K562 (cell line): ENCODE measurements around the gene JUN. TPM values are rescaled to one million over a fixed set of nuclear protein-coding genes. Genes with fewer than 3 reads are reported as not detected.

Source experiments
- ADNP ChIP-seq: fragments of 200-800 bp; sonication (Bioruptor generic); IDR thresholded peaks from 2 replicates; pipeline ENCODE4 v1.6.1; 2016; ENCODE audit warnings: missing genetic modification characterization, missing compliant biosample characterization
- BRD9 ChIP-seq: fragments of 450-650 bp; IDR thresholded peaks from 2 replicates; pipeline ENCODE4 v1.6.1; 2018; ENCODE audit warnings: low read depth; ENCODE audit not compliant: partially characterized antibody
- CBFA2T3 ChIP-seq: fragments of 450-650 bp; IDR thresholded peaks from 2 replicates; pipeline ENCODE4 v1.6.1; 2017
- CHD4 ChIP-seq: fragments of 200-600 bp; sonication (generic); IDR thresholded peaks from 3 replicates; pipeline ENCODE4 v1.6.1; 2012; ENCODE audit warnings: low read depth, mild to moderate bottlenecking, mixed read lengths, low read length, inconsistent platforms; ENCODE audit not compliant: insufficient read depth, insufficient replicate concordance, poor library complexity, severe bottlenecking
- E2F5 ChIP-seq: sonication (generic); formaldehyde crosslinking; IDR thresholded peaks from 2 replicates; pipeline ENCODE4 v1.8.0; 2022; ENCODE audit warnings: mild to moderate bottlenecking, missing genetic modification reagents
- ELF4 ChIP-seq: fragments of 450-650 bp; formaldehyde crosslinking; IDR thresholded peaks from 2 replicates; pipeline ENCODE4 v1.4.0; 2022; ENCODE audit warnings: missing genetic modification characterization
- GATAD2B ChIP-seq: fragments of 450-650 bp; IDR thresholded peaks from 2 replicates; pipeline ENCODE4 v1.6.1; 2017; ENCODE audit warnings: mild to moderate bottlenecking, borderline replicate concordance
- HDAC2 ChIP-seq: fragments of 450-650 bp; IDR thresholded peaks from 2 replicates; pipeline ENCODE4 v1.6.1; 2016; ENCODE audit warnings: mild to moderate bottlenecking
- MTA3 ChIP-seq: fragments of 450-650 bp; formaldehyde crosslinking; IDR thresholded peaks from 2 replicates; pipeline ENCODE4 v1.6.1; 2017; ENCODE audit warnings: mild to moderate bottlenecking, borderline replicate concordance
- NBN ChIP-seq: fragments of 450-650 bp; IDR thresholded peaks from 2 replicates; pipeline ENCODE4 v1.6.1; 2016; ENCODE audit warnings: low read depth, mild to moderate bottlenecking
- POLR2AphosphoS2 ChIP-seq: IDR thresholded peaks from 2 replicates; pipeline ENCODE4 v1.6.1; 2012; ENCODE audit warnings: low read length, improper control_type of control experiment
- PRDM10 ChIP-seq: fragments of 450-650 bp; IDR thresholded peaks from 2 replicates; pipeline ENCODE4 v1.6.1; 2018; ENCODE audit not compliant: partially characterized antibody
- PRPF4 ChIP-seq: fragments of 200-400 bp; formaldehyde crosslinking; IDR thresholded peaks from one replicate; pipeline ENCODE4 v1.6.1; 2017; ENCODE audit warnings: low read length, low read depth, mild to moderate bottlenecking; ENCODE audit not compliant: insufficient read depth, poor library complexity, severe bottlenecking
- ZNF407 ChIP-seq: fragments of 450-650 bp; IDR thresholded peaks from 2 replicates; pipeline ENCODE4 v1.6.1; 2016; ENCODE audit warnings: low read depth
- ZNF444 ChIP-seq: fragments of 250-450 bp; sonication (Bioruptor Pico); IDR thresholded peaks from 2 replicates; pipeline ENCODE4 v1.4.0; 2020; ENCODE audit warnings: mild to moderate bottlenecking, moderate library complexity
- ZNF589 ChIP-seq: fragments of 200-800 bp; sonication (Bioruptor generic); IDR thresholded peaks from 2 replicates; pipeline ENCODE4 v1.6.1; 2016; ENCODE audit warnings: low read depth, missing genetic modification characterization, missing compliant biosample characterization
- polyA plus RNA-seq, 8 experiments: library from polyadenylated mRNA; depleted of rRNA in 4 of 8; stranded (reverse) in 5 of 8; unstranded in 3 of 8; fragments of >200 nt; fragmentation: Nextera tagmentation in 2 of 8; fragmentation: Illumina TruSeq in 1 of 8; extraction: Ambion mirVana in 2 of 8; extraction: Trizol in 1 of 8; gene quantifications; 2 replicates each; pipeline versions ENCODE4 v1.2.1 to v1.2.3, GENCODE V29; 2011 to 2014; ENCODE audit warnings: inconsistent platforms in 1 of 8, missing spikeins in 1 of 8
- total RNA-seq, 7 experiments: library from RNA; depleted of rRNA in 6 of 7; stranded (reverse); fragments of >200 nt in 6 of 7; fragmentation: Illumina TruSeq in 2 of 7; extraction: Trizol in 2 of 7; gene quantifications; 2 replicates each; pipeline versions ENCODE4 v1.2.1 to v1.2.3, GENCODE V29; 2011 to 2021; ENCODE audit warnings: low replicate concordance in 1 of 7

JUN gene
- total and polyA plus RNA-seq, 9 of the 15 experiments (the other 6 are each of a cell fraction or from before 2014, with no cell fraction given): 0.32 to 23.4 (median 4.0) TPM

- TF ChIP-seq PRDM10: no peak
- TF ChIP-seq ZNF589 (CRISPR knock-in tag): no peak
- peak; percentile 79 for TF ChIP-seq GATAD2B
- no peak for TF ChIP-seq ZNF407
- no peak for TF ChIP-seq POLR2AphosphoS2
- no peak; the same call in 1 of the 2 replicates for TF ChIP-seq HDAC2
- TF ChIP-seq ELF4 (CRISPR knock-in tag): peak; percentile 70; the same call in 1 of the 2 replicates
- no peak for TF ChIP-seq NBN
- TF ChIP-seq MTA3: peak; percentile 89; the same call in 1 of the 2 replicates
- peak; percentile 72 for TF ChIP-seq BRD9
- peak; percentile 74 for TF ChIP-seq ADNP (tag)
- TF ChIP-seq CHD4: no peak
- peak; percentile 44; the same call in 1 of the 2 replicates for TF ChIP-seq CBFA2T3
- no peak for TF ChIP-seq E2F5 (CRISPR knock-in tag)
- no peak for TF ChIP-seq ZNF444
- no peak for TF ChIP-seq PRPF4
Measured at GRCh38 chr1:58816072-58816746, 32.4 kb upstream of the JUN start (continued).
